Vagina (tissue), 2 donors: ENCODE data around the gene C16orf46.

Experiments
- POLR2A ChIP-seq, 2 donors: fragments of 450-650 bp; IDR thresholded peaks; one replicate each; pipeline ENCODE4 v1.6.1; 2017; ENCODE audit warnings: antibody characterized with exemption in 2 of 2, mild to moderate bottlenecking in 2 of 2, moderate library complexity in 2 of 2
- POLR2AphosphoS5 ChIP-seq, 2 donors: sonication (generic); formaldehyde crosslinking; IDR thresholded peaks; one replicate each; pipeline ENCODE4 v1.9.0; 2017; ENCODE audit warnings: antibody characterized with exemption in 2 of 2, mild to moderate bottlenecking in 2 of 2, low read depth in 1 of 2; ENCODE audit not compliant: insufficient read depth in 1 of 2
- TF ChIP-seq, protein P1 (sequence below), 3 experiments: fragments of 450-650 bp in 2 of 3; fragments of 200-600 bp in 1 of 3; sonication (generic) in 1 of 3; IDR thresholded peaks; one replicate each; pipeline ENCODE4 v1.5.1; 2017 to 2019; ENCODE audit warnings: antibody characterized with exemption in 3 of 3, mild to moderate bottlenecking in 2 of 3, moderate library complexity in 2 of 3

DNA sequence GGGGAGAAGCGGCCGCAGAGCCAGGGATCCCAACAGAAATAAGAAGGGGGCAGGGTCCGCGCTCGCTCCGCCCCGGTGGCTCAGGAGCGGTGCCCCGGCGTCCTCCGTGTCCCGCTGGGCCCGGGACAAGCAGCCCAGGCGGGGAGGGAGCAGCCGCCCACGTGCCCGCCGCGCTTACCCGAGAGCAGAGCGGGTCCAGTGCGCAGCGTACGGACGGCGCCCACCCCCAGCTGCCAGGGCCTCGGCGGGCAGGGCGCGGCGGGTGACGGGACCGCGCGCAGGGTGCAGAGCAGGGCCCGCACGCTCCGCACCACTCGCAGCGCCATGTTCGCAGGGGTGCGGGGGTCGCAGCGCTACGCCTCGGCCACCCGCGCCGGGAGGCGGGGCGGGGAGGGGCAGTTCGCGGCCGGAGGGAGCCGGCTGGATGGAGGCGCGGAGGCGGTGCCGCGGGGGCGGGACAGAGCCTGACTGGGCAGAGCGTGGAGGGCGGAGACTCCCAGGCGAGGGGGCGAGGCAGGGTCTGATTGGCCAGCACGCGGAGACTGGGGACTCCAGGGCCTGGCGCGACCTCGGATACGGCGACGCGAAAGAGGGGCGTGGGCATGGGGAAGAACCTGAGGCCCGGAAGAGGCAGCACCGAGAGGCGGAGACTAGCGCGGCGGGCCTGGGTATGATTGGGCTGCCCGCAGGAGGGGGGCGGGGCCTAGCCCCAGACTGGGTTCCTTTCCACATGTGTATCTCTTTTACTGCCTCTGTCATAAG is 19.1 kb upstream of the C16orf46 start, which contains the start of gene GCSH:
- TF ChIP-seq, protein P1, sequence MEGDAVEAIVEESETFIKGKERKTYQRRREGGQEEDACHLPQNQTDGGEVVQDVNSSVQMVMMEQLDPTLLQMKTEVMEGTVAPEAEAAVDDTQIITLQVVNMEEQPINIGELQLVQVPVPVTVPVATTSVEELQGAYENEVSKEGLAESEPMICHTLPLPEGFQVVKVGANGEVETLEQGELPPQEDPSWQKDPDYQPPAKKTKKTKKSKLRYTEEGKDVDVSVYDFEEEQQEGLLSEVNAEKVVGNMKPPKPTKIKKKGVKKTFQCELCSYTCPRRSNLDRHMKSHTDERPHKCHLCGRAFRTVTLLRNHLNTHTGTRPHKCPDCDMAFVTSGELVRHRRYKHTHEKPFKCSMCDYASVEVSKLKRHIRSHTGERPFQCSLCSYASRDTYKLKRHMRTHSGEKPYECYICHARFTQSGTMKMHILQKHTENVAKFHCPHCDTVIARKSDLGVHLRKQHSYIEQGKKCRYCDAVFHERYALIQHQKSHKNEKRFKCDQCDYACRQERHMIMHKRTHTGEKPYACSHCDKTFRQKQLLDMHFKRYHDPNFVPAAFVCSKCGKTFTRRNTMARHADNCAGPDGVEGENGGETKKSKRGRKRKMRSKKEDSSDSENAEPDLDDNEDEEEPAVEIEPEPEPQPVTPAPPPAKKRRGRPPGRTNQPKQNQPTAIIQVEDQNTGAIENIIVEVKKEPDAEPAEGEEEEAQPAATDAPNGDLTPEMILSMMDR (IDR thresholded peaks at IDR 0.05): no peak
- TF ChIP-seq POLR2A (IDR thresholded peaks at IDR 0.05) (no peak), POLR2AphosphoS5 (IDR thresholded peaks at IDR 0.05; ENCODE audit: insufficient read depth in 1 of 2, low read depth in 1 of 2) (peak; percentile 59 to 64)
